ENCODE results near the gene CDX2. TPM values are rescaled to one million over a fixed set of nuclear protein-coding genes. Genes with fewer than 3 reads are reported as not detected.
A peak's percentile ranks its signal among the peaks of the same experiment; 100 is the strongest.
"Not testable (repeated sequence)": the region's sequence is repeated elsewhere in the genome, so short reads cannot be mapped to it uniquely, and the experiment has no call there.

CDX2 gene
- total RNA-seq, 2 donors from 2014 or later, result not detected

GRCh38 chr13:27970382-27971235, 1.5 kb upstream of the CDX2 start:
- Mint-ChIP-seq H3K36me3 (peaks cover 0 to 5% of the 10 kb centered on the region in 2 donors), H3K9me3 (no peaks in the 10 kb centered on the region)

GRCh38 chr13:27969866-27970229, 733 bp upstream of the CDX2 start:
- H3K36me3 Mint-ChIP-seq, result peaks cover 0 to 5% of the 10 kb centered on the region in 2 donors
- no peak for DNase-seq (ENCODE audit: low spot score in 2 of 2)

More at GRCh38 chr13:27970382-27971235, 1.5 kb upstream of the CDX2 start:
- peak overlapping the region in 1 of 2 donors; percentile 29 for H3K27ac Mint-ChIP-seq
- DNase-seq (ENCODE audit: low spot score in 2 of 2), result no peak
- no peak for ATAC-seq

GRCh38 chr13:27968316-27969081, 616 bp downstream of the CDX2 start:
- ATAC-seq, result peak in 1 of 2 donors; percentile 34
- Mint-ChIP-seq H3K27ac (no peak overlapping the region), H3K36me3 (peaks cover 0 to 5% of the 10 kb centered on the region in 2 donors), H3K9me3 (no peaks in the 10 kb centered on the region)
- DNase-seq (ENCODE audit: low spot score in 2 of 2), result no peak

More at GRCh38 chr13:27969866-27970229, 733 bp upstream of the CDX2 start:
- Mint-ChIP-seq H3K9me3 (no peaks in the 10 kb centered on the region), H3K27ac (no peak overlapping the region)
- no peak for ATAC-seq

DNA sequence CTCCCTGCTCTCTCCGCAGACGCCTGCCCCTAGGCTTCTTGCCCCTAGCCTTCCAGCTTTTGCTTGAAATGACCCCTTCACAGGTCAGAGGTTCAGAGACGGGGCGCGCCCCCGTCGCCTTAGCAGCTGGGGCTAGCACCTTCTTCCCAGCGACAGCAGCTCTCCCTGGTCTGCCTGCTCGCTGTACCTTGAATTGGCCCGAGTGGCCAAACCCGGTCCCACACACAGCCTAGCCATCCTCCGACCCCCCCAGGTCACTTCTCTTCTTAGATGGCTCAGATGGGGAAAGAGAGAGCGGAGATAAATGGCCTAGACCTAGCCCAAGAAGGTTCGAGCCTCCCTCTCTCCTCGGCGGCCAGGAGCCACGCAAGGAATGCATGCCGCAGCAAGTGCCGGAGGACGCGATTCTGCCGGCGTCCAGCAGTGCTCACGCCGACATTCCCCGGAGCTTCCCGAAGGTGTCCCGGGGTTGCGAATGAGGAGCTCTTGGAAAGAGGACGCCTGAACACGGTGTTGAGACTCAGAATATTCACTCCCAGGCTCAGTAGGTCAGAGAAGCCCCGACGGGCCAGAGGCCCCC, 1.3 kb downstream of the CDX2 start:
- peaks cover 0 to 5% of the 10 kb centered on the region in 2 donors for H3K36me3 Mint-ChIP-seq
- DNase-seq (ENCODE audit: low spot score in 2 of 2) (no peak), ATAC-seq (no peak)
- H3K27ac Mint-ChIP-seq, result peak overlapping the region in 1 of 2 donors; percentile 72
- no peaks in the 10 kb centered on the region for H3K9me3 Mint-ChIP-seq

DNA sequence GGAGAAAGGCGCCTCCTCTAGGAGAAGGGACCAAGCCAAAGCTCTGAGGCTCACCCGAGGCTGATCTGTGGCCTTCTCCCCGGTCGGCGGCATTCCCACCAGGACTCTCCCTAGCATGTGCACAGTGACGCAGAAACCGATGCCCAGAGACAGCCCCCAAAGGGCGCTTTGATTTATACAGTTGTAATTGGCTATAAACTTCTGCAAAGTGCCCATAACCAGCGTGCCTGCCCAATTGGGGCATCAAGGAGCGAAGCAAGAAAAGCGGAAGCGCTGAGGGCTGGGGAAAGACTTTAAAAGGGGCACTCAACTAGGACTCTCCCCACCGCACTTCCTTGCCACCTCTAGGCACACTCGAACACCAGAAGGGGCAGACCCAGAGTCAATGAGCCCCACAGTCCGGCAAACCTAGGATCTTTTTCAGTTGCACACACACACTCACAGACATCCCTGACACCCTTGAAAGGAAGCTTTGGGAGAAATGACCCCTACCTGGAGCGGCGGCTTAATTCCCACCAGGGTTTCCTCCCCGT, 1.8 kb downstream of the CDX2 start:
- no peak for DNase-seq (ENCODE audit: low spot score in 2 of 2)
- H3K27ac Mint-ChIP-seq, result peak overlapping the region in 1 of 2 donors; percentile 55
- H3K36me3 Mint-ChIP-seq, result peaks cover 0 to 5% of the 10 kb centered on the region in 2 donors
- no peak for ATAC-seq
- no peaks in the 10 kb centered on the region for H3K9me3 Mint-ChIP-seq

- DNase-seq (ENCODE audit: low spot score in 2 of 2), result no peak
- Mint-ChIP-seq H3K27ac (peak overlapping the region in 1 of 2 donors; percentile 55), H3K36me3 (peaks cover 0 to 5% of the 10 kb centered on the region in 2 donors), H3K9me3 (no peaks in the 10 kb centered on the region)
- no peak for ATAC-seq
Observed at GRCh38 chr13:27966641-27967202, 2.4 kb downstream of the CDX2 start.

DNA sequence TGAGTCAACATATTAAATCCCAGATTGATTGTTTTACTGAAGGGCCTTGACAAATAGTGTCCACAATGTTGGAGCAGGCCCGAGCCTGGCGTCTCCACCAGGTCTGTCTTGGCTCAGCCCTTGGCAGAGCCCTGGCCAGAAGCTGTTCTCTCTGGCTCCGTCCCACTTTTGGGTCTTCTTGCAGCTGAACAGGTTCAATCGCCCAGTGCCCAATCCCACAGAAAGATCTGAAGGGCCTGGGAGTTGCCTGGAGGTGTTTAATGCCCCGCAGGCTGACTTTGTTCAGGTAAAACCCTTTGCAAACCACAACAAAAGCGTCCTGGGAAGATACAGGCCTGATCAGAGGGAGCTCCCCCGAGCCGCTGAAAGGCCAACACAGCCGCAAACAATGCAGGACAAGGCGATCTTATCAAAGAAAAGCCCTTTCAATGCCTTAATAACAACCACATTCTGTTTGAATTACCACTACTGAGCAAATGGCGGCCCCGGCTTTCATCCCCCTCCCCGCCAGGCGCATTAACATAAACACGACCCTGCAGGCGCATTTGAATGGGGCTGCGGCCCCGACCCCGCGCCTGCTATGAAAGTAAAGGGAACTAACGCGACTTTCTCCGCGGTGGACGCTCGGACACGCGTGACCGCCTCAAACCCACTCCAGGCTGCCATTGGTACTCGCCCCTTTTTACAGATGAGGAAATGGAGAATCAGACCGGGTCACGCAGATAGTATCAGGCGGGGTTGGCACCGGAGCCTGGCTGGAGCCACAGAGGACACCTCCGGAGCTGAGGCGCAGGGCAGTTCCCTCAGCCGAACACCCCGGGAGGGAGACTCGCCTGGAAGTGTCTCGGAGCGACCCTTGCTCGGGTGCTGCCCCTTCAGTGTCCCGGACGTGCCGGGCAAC, 3.1 kb downstream of the CDX2 start:
- no peak for ATAC-seq
- H3K27ac Mint-ChIP-seq, result no peak overlapping the region
- H3K9me3 Mint-ChIP-seq, result no peaks in the 10 kb centered on the region
- H3K36me3 Mint-ChIP-seq, result no peaks in the 10 kb centered on the region
- DNase-seq (ENCODE audit: low spot score in 2 of 2), result no peak

DNA sequence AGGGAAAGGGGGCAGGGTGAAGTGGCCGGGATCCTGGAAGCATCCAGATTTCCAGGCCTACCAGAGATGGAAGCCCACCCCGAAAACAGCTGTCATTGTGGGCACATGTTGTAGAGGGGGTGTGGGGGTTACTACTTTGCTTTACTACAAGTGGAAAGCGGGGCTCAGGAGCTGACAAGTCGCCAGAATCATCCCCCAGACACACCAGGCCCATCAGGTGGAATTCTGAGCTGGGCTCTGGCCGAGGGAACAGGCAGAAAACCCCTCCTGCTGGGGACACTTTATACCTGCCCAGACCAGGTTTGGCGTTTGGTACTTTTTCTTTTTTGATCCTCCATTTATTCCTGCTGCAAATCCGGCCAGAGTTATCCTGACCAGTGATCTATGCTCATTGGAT, 3.8 kb downstream of the CDX2 start:
- Mint-ChIP-seq H3K36me3 (no peaks in the 10 kb centered on the region), H3K27ac (no peak overlapping the region), H3K9me3 (no peaks in the 10 kb centered on the region)
- ATAC-seq (no peak), DNase-seq (ENCODE audit: low spot score in 2 of 2) (no peak)

DNA sequence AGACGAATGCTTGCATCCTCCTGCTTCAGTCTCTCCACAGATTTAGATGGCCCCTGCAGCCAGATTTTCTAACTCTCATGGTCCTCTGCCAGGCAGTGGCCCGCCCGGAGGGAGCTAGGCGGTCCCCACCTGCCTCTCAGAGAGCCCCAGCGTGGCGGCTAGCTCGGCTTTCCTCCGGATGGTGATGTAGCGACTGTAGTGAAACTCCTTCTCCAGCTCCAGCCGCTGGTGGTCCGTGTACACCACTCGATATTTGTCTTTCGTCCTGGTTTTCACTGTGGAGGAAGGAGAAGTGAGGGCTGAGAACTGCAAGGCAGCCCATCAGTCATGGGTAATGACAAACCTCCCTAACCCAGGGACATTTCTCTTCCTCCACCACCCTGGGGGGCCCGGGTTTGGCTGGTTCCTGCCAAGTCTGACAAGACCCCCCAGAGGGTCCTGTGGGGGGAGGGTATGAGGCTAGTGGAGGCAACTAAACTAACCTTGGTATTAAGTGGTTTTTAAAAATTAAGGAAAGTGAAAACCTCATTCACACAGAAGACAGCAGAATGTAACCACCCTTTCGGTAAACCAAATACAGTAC, 4.3 kb downstream of the CDX2 start:
- Mint-ChIP-seq H3K9me3 (no peaks in the 10 kb centered on the region), H3K36me3 (no peaks in the 10 kb centered on the region), H3K27ac (no peak overlapping the region)
- ATAC-seq (no peak), DNase-seq (ENCODE audit: low spot score in 2 of 2) (no peak)

DNA sequence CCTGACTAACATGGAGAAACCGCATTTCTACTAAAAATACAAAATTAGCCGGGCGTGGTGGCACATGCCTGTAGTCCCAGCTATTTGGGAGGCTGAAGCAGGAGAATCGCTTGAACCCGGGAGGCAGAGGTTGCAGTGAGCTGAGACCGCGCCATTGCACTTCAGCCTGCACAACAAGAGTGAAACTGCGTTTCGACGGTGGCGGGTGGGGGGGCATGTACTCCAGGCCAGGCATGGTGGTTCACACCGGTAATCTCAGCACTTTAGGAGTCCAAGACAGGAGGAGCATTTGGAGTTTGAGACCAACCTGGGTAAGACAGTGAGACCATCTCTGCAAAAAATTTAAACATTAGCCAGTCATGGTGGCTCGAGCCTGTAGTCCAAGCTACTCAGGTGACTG, 4.9 kb downstream of the CDX2 start:
- DNase-seq (ENCODE audit: low spot score in 2 of 2); H3K36me3 Mint-ChIP-seq; ATAC-seq; H3K27ac Mint-ChIP-seq; H3K9me3 Mint-ChIP-seq: not testable (repeated sequence)

GRCh38 chr13:27963491-27963890, 5.6 kb downstream of the CDX2 start:
- DNase-seq (ENCODE audit: low spot score in 2 of 2), result no peak
- Mint-ChIP-seq H3K27ac (no peak overlapping the region), H3K9me3 (no peaks in the 10 kb centered on the region), H3K36me3 (no peaks in the 10 kb centered on the region)
- no peak for ATAC-seq

- Mint-ChIP-seq H3K36me3 (no peaks in the 10 kb centered on the region), H3K27ac (no peak overlapping the region), H3K9me3 (no peaks in the 10 kb centered on the region)
- no peak for ATAC-seq
- no peak for DNase-seq (ENCODE audit: low spot score in 2 of 2)
Observed at GRCh38 chr13:27962982-27963381, 6.1 kb downstream of the CDX2 start.

GRCh38 chr13:27962128-27962841, 6.8 kb downstream of the CDX2 start:
- no peaks in the 10 kb centered on the region for H3K36me3 Mint-ChIP-seq
- no peak for ATAC-seq
- no peak for DNase-seq (ENCODE audit: low spot score in 2 of 2)
- H3K27ac Mint-ChIP-seq, result no peak overlapping the region
- no peaks in the 10 kb centered on the region for H3K9me3 Mint-ChIP-seq

DNA sequence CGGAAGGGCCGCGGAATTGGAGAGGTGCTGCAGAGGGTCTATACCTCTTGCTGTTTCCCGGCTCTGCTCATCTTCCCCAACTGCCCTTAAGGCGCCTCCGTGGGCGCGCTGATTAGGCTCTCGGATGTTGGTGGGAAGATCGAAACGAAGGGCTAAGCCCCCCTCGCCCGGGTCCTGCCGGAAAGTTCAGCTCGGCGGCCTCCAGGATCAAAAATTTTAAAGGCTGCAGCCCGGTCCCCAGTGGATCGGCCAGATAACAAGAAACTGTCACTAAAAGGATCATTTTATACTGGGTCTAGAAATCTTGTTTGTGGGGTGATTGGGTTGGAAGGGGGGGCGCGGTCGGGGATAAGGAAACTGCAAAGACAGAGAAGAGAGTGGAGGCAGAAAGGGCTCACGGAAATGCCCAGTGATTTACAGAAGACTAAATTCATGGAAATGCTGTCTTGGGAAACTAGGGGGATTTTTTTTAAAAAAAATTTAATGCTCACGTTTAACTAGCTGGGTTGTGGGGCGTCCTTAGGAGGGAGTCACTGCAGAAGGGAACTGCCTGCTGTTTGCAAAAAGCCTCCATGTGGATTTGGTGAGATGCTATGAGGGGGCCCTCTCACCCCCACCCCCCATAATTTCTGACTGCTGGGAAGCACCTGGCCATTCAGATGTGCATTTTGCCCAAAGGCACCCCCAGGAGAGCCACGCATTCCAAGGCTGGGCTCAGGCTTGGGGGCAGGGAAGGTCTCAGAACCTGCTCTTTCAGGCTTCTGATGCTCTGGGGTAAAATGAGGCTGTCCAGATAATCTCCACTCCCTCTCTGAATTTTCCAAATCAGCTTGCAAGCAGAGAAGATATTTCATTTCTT, 7.7 kb downstream of the CDX2 start:
- no peak for ATAC-seq
- DNase-seq (ENCODE audit: low spot score in 2 of 2), result no peak
- no peaks in the 10 kb centered on the region for H3K9me3 Mint-ChIP-seq
- no peaks in the 10 kb centered on the region for H3K36me3 Mint-ChIP-seq
- no peak overlapping the region for H3K27ac Mint-ChIP-seq

All from activated naive CD4-positive, alpha-beta T cell treated with anti-CD3 and anti-CD28 coated beads, Interleukin-2, amount 50 U/mL, for 72 hours (primary cell).